ENCODE results near the gene CSRP1. TPM values are rescaled to one million over a fixed set of nuclear protein-coding genes. Genes with fewer than 3 reads are reported as not detected.
A peak's percentile ranks its signal among the peaks of the same experiment; 100 is the strongest.

Gene CSRP1
- total and polyA plus RNA-seq, 9 of the 15 experiments (the other 6 are each of a cell fraction or from before 2014, with no cell fraction given), result 6.8 to 39.4 (median 23.7) TPM

DNA sequence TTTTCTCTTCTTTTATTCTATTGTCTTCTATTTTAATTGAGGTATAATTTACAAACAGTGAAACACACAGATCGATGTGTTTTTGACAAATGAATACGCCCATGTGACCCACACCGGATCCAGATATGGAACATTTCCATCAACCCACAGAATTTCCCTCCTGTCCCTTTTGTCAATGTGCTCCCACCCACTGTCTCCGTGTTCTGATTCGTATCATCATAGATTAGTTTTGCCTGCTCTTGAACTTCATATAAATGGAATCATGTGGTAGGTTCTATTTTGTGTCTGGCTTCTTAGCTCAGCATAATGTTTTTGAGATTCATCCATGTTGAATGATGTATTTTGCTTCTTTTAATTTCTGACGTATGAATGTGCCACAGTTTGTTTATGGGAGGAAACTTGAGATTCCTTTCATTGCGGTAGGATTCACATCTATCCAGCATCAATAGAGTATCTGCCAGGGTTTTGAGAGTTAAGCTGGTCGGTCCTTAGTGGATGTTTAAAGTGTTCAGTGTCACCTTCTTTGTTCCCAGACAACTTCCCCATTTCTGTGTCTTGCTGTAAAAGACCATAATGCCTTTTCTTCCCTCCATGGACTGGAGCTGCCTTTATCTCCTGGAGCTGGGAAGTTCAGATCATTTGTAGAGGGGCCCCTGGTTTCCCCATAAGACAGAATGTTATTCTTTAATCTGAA lies 46.7 kb upstream of the CSRP1 start (continued):
- TF ChIP-seq HNRNPK (IDR thresholded peaks at IDR 0.05; ENCODE audit: low read depth, low read length, poor library complexity, severe bottlenecking), result no peak

DNA sequence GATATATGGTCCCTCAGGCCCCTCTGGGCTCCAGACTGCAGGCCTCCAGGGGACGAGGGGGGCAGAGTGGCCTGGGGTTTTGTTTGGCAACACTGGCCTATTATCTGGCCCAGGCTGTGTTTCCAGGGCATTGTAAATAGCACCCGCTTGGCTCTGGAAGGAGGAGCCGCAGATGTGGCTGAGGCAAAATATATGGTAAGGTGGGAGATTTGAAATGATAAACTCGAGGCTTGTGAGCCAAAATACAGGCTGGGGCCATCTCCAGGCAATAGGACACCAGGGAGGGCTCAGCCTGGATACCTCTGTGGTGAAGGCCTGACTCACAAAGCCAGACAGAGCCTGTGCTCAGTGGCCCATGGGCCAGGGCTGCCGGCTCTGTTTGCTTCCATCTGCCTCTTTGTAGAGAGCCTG lies 46.0 kb upstream of the CSRP1 start:
- BruUV-seq (replicated peaks), result no TSS peak
- ChIA-PET POLR2A (interaction anchor here (1.1 to 1.3 kb wide), 2 partner anchors 9 to 154 kb away, joined by 3 read pairs; no protein-coding TSS in a partner anchor), CTCF (ENCODE audit: low intra/inter-chr PET ratio) (no interaction called here)
- WGBS (ENCODE audit: insufficient coverage, low coverage, missing lambda C conversion rate), result 38% methylated on average over 5 of the region's 5 CpGs
- no peaks in the 10 kb centered on the region for H4K20me1 ChIP-seq (replicated peaks; ENCODE audit: control insufficient read depth, insufficient read depth, low read length)
- ATAC-seq (peak; percentile 15; the same call in 1 of the 3 replicates), FAIRE-seq (no peak), DNase-seq (ENCODE audit: extremely low read depth in 1 of 4, low spot score in 3 of 4) (no peak)
- H3K4me1 ChIP-seq (replicated peaks in 1 of 2; ENCODE audit: control insufficient read depth in 2 of 2, insufficient read depth in 2 of 2, low read length in 2 of 2), result peaks cover 5 to 47% of the 10 kb centered on the region in 2 experiments; a peak in 4 of 5 replicates
- H3K27me3 ChIP-seq (ENCODE audit: control insufficient read depth in 2 of 2, insufficient read depth in 2 of 2, low read length in 2 of 2), result peaks cover 0 to 3% of the 10 kb centered on the region in 2 experiments; a peak in 1 of 5 replicates
- H3K4me2 ChIP-seq (ENCODE audit: insufficient read depth, low read length), result no peak overlapping the region
- H3K36me3 ChIP-seq (ENCODE audit: control insufficient read depth, insufficient read depth, low read length), result no peaks in the 10 kb centered on the region
- no peak overlapping the region for H3K4me3 ChIP-seq
- TF ChIP-seq E2F3 (CRISPR knock-in tag; IDR thresholded peaks at IDR 0.05) (0 out of 2 replicates have a peak, but pooled peaks have one; percentile 18), CBX2 (IDR thresholded peaks at IDR 0.05; ENCODE audit: insufficient read depth, low read length, poor library complexity, severe bottlenecking) (no peak), ZNF445 (CRISPR knock-in tag; IDR thresholded peaks at IDR 0.05; ENCODE audit: low read depth) (peak; percentile 10; the same call in 1 of the 2 replicates), STAT5A (IDR thresholded peaks at IDR 0.05; ENCODE audit: borderline replicate concordance, low read length) (no peak), NR2C1 (IDR thresholded peaks at IDR 0.05) (no peak), NR2C1 (tag; IDR thresholded peaks at IDR 0.05) (no peak), KAT7 (CRISPR knock-in tag; IDR thresholded peaks at IDR 0.05; ENCODE audit: borderline replicate concordance) (0 out of 2 replicates have a peak, but pooled peaks have one; percentile 26), BRCA1 (IDR thresholded peaks at IDR 0.05) (no peak), BRCA1 (CRISPR knock-in tag; IDR thresholded peaks at IDR 0.05) (no peak), SAFB (IDR thresholded peaks at IDR 0.05; ENCODE audit: borderline replicate concordance, low read depth, low read length) (no peak), ARNT (IDR thresholded peaks at IDR 0.05) (no peak), MCM3 (IDR thresholded peaks at IDR 0.05) (no peak), ZNF384 (IDR thresholded peaks at IDR 0.05; ENCODE audit: low read depth, low read length) (no peak)
- TF ChIP-seq, protein P1, sequence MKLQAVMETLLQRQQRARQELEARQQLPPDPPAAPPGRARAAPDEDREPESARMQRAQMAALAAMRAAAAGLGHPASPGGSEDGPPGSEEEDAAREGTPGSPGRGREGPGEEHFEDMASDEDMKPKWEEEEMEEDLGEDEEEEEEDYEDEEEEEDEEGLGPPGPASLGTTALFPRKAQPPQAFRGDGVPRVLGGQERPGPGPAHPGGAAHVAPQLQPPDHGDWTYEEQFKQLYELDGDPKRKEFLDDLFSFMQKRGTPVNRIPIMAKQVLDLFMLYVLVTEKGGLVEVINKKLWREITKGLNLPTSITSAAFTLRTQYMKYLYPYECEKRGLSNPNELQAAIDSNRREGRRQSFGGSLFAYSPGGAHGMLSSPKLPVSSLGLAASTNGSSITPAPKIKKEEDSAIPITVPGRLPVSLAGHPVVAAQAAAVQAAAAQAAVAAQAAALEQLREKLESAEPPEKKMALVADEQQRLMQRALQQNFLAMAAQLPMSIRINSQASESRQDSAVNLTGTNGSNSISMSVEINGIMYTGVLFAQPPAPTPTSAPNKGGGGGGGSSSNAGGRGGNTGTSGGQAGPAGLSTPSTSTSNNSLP (IDR thresholded peaks at IDR 0.05; ENCODE audit: borderline replicate concordance, low read depth, low read length), result no peak
- TF ChIP-seq, protein P2, sequence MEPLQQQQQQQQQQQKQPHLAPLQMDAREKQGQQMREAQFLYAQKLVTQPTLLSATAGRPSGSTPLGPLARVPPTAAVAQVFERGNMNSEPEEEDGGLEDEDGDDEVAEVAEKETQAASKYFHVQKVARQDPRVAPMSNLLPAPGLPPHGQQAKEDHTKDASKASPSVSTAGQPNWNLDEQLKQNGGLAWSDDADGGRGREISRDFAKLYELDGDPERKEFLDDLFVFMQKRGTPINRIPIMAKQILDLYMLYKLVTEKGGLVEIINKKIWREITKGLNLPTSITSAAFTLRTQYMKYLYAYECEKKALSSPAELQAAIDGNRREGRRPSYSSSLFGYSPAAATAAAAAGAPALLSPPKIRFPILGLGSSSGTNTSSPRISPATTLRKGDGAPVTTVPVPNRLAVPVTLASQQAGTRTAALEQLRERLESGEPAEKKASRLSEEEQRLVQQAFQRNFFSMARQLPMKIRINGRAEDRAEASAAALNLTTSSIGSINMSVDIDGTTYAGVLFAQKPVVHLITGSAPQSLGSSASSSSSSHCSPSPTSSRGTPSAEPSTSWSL (CRISPR knock-in tag; IDR thresholded peaks at IDR 0.05; ENCODE audit: borderline replicate concordance), result no peak
- intact Hi-C loops (cut with micrococcal nuclease) (no loop called here), in situ Hi-C loops (cut with MboI) (no loop called here)
- no peaks in the 10 kb centered on the region for H3K9me1 ChIP-seq (ENCODE audit: control insufficient read depth, insufficient read depth, low read length)
- H2AFZ ChIP-seq (ENCODE audit: low read depth, low read length), result peak overlapping the region; percentile 66; the same call in 1 of the 2 replicates
- H3K27ac ChIP-seq (ENCODE audit: extremely low read depth, low read depth, low read length), result peak overlapping the region; percentile 4; the same call in 2 of the 3 replicates
- H3K9me3 ChIP-seq (replicated peaks; ENCODE audit: control insufficient read depth, insufficient read depth, low read depth, low read length), result no peaks in the 10 kb centered on the region
- H3K9ac ChIP-seq (ENCODE audit: insufficient read depth in 1 of 2, low read depth in 2 of 2, low read length in 2 of 2), result no peak overlapping the region
- no peaks in the 10 kb centered on the region for H3K79me2 ChIP-seq (ENCODE audit: control insufficient read depth, insufficient read depth, low read length)
